ENCODE data around the gene LRRC74B. TPM values are rescaled to one million over a fixed set of nuclear protein-coding genes. Genes with fewer than 3 reads are reported as not detected.
"Not testable (repeated sequence)": the region's sequence is repeated elsewhere in the genome, so short reads cannot be mapped to it uniquely, and the experiment has no call there.

Gene LRRC74B
- total RNA-seq, 2 donors from 2014 or later, result not detected

GRCh38 chr22:21067901-21068680 is 22.3 kb downstream of the LRRC74B start:
- Histone ChIP-seq H3K9me3 (no peaks in the 10 kb centered on the region), H3K27me3 (no peaks in the 10 kb centered on the region), H3K4me3 (no peak overlapping the region), H3K4me1 (no peaks in the 10 kb centered on the region), H3K36me3 (no peaks in the 10 kb centered on the region), H3K27ac (no peak overlapping the region)
- no peak for DNase-seq (ENCODE audit: low spot score)
- TF ChIP-seq, protein P1, sequence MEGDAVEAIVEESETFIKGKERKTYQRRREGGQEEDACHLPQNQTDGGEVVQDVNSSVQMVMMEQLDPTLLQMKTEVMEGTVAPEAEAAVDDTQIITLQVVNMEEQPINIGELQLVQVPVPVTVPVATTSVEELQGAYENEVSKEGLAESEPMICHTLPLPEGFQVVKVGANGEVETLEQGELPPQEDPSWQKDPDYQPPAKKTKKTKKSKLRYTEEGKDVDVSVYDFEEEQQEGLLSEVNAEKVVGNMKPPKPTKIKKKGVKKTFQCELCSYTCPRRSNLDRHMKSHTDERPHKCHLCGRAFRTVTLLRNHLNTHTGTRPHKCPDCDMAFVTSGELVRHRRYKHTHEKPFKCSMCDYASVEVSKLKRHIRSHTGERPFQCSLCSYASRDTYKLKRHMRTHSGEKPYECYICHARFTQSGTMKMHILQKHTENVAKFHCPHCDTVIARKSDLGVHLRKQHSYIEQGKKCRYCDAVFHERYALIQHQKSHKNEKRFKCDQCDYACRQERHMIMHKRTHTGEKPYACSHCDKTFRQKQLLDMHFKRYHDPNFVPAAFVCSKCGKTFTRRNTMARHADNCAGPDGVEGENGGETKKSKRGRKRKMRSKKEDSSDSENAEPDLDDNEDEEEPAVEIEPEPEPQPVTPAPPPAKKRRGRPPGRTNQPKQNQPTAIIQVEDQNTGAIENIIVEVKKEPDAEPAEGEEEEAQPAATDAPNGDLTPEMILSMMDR (IDR thresholded peaks at IDR 0.05), result no peak

DNA sequence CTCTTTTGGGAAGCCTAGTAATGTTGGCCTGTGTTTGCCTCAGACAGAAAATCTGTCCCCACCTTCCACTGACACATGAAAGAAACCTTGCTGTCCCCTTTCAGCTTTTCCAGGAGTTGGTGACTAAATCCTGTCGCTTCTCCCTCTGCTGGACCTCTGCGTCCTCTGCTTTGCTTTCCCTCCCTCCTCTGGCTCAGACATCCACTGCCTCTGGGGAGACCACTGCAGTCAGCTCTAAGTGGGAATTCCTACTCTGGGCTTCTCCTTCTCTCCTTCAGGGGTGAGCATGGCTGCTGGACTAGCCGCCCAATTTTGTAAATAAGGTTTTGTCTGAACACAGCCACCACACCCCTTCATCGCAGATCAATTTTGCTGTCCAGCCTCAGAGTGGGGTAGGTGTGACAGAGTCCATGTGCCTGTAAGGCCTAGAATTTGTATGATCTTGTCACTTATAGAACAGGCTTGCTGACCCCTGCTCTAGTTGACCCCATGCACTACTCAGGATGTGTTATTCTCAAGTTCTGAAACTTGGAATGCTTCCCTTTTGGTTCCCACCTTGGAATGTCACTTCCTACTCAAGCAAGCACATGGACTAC is 23.0 kb downstream of the LRRC74B start:
- DNase-seq (ENCODE audit: low spot score), result no peak

DNA sequence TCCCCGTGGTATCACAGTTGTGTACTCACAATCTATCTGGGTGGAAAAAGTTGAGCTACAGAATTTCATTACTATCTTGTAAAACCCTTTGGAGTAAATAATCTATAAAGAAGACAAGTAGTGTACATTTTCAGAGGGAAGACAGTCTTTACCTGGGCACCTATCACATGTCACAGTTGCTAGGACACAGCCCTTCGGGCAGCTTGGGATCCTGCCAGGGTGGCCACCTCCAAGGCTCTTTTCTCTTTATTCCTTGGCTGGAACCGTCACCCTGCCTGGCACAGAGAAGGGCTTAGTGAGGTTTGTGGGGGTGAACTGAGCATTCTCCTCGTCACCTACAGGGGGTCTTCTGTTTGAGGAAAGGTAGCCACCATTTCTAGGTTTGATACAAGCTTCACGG is 23.6 kb downstream of the LRRC74B start:
- DNase-seq (ENCODE audit: low spot score), result no peak
- TF ChIP-seq, protein P1 (IDR thresholded peaks at IDR 0.05), result no peak

More for the DNA sequence above, 23.0 kb downstream of the LRRC74B start:
- Histone ChIP-seq H3K4me1 (no peaks in the 10 kb centered on the region), H3K36me3 (no peaks in the 10 kb centered on the region), H3K4me3 (no peak overlapping the region), H3K27me3 (no peaks in the 10 kb centered on the region), H3K27ac (no peak overlapping the region), H3K9me3 (no peaks in the 10 kb centered on the region)
- TF ChIP-seq, protein P1 (IDR thresholded peaks at IDR 0.05), result no peak

GRCh38 chr22:21070690-21071615 is 25.2 kb downstream of the LRRC74B start:
- Histone ChIP-seq H3K9me3 (no peaks in the 10 kb centered on the region), H3K27me3 (no peaks in the 10 kb centered on the region), H3K4me3 (no peak overlapping the region), H3K27ac (no peak overlapping the region), H3K4me1 (no peaks in the 10 kb centered on the region), H3K36me3 (no peaks in the 10 kb centered on the region)
- TF ChIP-seq, protein P1 (IDR thresholded peaks at IDR 0.05), result no peak
- DNase-seq (ENCODE audit: low spot score), result no peak

More for the DNA sequence above, 23.6 kb downstream of the LRRC74B start:
- Histone ChIP-seq H3K36me3 (no peaks in the 10 kb centered on the region), H3K9me3 (no peaks in the 10 kb centered on the region), H3K4me3 (no peak overlapping the region), H3K27me3 (no peaks in the 10 kb centered on the region), H3K4me1 (no peaks in the 10 kb centered on the region), H3K27ac (no peak overlapping the region)

DNA sequence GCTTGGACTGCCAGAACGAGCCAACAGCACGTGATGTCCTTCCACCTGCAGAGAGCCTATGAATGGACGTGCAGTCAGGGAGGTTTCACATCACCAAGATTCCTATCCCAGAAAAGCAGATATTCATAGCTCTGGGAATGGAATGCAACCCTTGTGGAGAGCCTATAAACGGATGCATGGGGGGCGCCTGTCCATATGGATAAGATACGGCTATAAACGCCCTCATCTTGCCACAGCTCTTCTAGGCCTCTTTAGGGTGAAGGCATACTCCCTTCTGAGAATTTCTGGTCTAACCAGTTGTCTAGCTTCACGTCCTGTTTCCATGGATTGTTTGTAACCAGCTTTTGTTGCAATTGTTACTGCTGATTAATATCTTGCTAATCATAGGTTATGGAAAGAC is 26.1 kb downstream of the LRRC74B start:
- not testable (repeated sequence) for H3K4me1 ChIP-seq; H3K27ac ChIP-seq; DNase-seq (ENCODE audit: low spot score); H3K9me3 ChIP-seq; H3K4me3 ChIP-seq; H3K36me3 ChIP-seq; H3K27me3 ChIP-seq

DNA sequence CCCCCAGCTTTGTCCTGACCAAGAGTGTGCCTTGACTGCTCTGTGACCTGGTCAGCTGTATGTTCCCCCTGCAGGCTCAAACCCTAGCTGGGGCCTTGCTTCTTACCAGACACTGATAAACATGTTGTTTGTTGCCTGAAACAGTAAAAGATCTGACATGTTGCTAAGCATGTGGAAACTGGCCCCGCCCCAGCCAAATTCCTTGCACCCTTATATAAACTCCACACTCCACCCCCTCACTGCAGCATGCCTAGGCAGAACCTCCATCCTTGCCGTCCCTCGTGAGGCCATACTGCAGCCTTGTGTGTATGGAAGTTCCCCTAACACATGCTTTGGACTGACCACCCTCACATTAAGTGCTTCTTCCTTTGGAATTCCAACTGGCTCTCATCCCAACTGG is 27.3 kb downstream of the LRRC74B start:
- no peak for DNase-seq (ENCODE audit: low spot score)
- H3K4me1 ChIP-seq, result no peaks in the 10 kb centered on the region
- no peak overlapping the region for H3K4me3 ChIP-seq
- no peaks in the 10 kb centered on the region for H3K9me3 ChIP-seq
- H3K27me3 ChIP-seq, result no peaks in the 10 kb centered on the region
- TF ChIP-seq, protein P1 (IDR thresholded peaks at IDR 0.05), result no peak
- no peaks in the 10 kb centered on the region for H3K36me3 ChIP-seq
- no peak overlapping the region for H3K27ac ChIP-seq
